BE2C (cell line): ENCODE results near the gene COX5B.
"Not testable (repeated sequence)": the region's sequence is repeated elsewhere in the genome, so short reads cannot be mapped to it uniquely, and the experiment has no call there.

Experiments used
- DNase-seq: peaks from one replicate; pipeline ENCODE4 v3.0.0-alpha.2; 2020
- H3K27me3 ChIP-seq: fragments of 250-450 bp; sonication (Bioruptor Pico); 2 replicates; pipeline ENCODE4 v1.5.1; 2020; ENCODE audit warnings: mild to moderate bottlenecking
- H3K36me3 ChIP-seq: fragments of 250-450 bp; sonication (Bioruptor Pico); 2 replicates; pipeline ENCODE4 v1.5.1; 2020; ENCODE audit warnings: mild to moderate bottlenecking
- H3K4me1 ChIP-seq: fragments of 250-450 bp; sonication (Bioruptor Pico); 2 replicates; pipeline ENCODE4 v1.5.1; 2020
- H3K4me3 ChIP-seq: 2 replicates; pipeline ENCODE4 v1.5.1; 2011; ENCODE audit warnings: low read depth, low read length
- H3K9me3 ChIP-seq: fragments of 250-450 bp; sonication (Bioruptor Pico); 2 replicates; pipeline ENCODE4 v1.5.1; 2020
- CTCF ChIP-seq: IDR thresholded peaks from 2 replicates; pipeline ENCODE4 v1.5.1; 2012; ENCODE audit warnings: mild to moderate bottlenecking, low read depth, low read length

Gene COX5B

GRCh38 chr2:97676620-97677019 lies 30.8 kb downstream of the COX5B start:
- no peaks in the 10 kb centered on the region for H3K9me3 ChIP-seq
- no peak for DNase-seq
- no peaks in the 10 kb centered on the region for H3K4me1 ChIP-seq
- TF ChIP-seq CTCF, result no peak
- H3K27me3 ChIP-seq, result no peaks in the 10 kb centered on the region
- H3K36me3 ChIP-seq, result no peaks in the 10 kb centered on the region
- no peak overlapping the region for H3K4me3 ChIP-seq

DNA sequence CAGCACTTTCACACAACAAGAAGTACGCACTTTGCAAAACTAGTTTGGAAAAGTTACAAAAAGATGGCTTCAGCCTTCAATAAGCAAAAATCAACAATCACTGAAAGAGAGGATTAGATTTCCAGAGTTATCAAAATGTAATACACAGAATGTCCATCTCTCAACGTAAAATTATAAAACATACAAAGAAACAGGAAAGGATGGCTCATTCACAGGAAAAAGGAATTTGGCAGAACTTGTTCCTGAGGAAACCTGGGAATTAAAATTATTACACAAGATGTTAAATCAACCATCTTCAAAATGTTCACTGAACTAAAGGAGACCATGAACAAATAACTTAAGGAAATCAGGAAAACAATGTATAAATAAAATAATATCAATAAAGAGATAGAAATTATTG lies 31.6 kb downstream of the COX5B start:
- DNase-seq, result no peak
- H3K4me1 ChIP-seq, result no peaks in the 10 kb centered on the region
- H3K4me3 ChIP-seq, result no peak overlapping the region
- H3K9me3 ChIP-seq, result no peaks in the 10 kb centered on the region
- no peak for TF ChIP-seq CTCF
- no peaks in the 10 kb centered on the region for H3K36me3 ChIP-seq
- H3K27me3 ChIP-seq, result no peaks in the 10 kb centered on the region

DNA sequence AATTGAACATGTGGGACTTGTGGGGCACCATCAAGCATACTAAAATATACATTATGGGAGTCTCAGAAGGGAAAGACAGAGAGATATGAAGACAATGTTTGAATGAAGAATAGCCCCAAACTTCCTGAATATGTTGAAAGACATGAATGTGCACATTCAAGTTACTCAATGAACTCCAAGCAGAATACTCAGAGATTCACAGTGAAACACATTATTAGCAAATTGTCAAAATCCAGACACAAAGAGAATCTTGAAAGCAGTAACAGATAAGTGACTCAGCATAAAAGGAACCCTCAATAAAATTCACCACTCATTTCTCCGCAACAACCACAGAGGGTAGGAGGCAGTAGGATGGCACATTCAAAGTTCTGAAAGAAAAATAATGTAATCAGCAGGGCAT lies 32.4 kb downstream of the COX5B start:
- DNase-seq, result no peak
- TF ChIP-seq CTCF, result no peak
- H3K27me3 ChIP-seq, result no peaks in the 10 kb centered on the region
- no peaks in the 10 kb centered on the region for H3K9me3 ChIP-seq
- no peaks in the 10 kb centered on the region for H3K4me1 ChIP-seq
- no peaks in the 10 kb centered on the region for H3K36me3 ChIP-seq
- H3K4me3 ChIP-seq, result no peak overlapping the region

- H3K4me1 ChIP-seq, H3K27me3 ChIP-seq, H3K9me3 ChIP-seq, H3K36me3 ChIP-seq, H3K4me3 ChIP-seq, DNase-seq: not testable (repeated sequence)
Observed at GRCh38 chr2:97687235-97687634, 41.4 kb downstream of the COX5B start.

DNA sequence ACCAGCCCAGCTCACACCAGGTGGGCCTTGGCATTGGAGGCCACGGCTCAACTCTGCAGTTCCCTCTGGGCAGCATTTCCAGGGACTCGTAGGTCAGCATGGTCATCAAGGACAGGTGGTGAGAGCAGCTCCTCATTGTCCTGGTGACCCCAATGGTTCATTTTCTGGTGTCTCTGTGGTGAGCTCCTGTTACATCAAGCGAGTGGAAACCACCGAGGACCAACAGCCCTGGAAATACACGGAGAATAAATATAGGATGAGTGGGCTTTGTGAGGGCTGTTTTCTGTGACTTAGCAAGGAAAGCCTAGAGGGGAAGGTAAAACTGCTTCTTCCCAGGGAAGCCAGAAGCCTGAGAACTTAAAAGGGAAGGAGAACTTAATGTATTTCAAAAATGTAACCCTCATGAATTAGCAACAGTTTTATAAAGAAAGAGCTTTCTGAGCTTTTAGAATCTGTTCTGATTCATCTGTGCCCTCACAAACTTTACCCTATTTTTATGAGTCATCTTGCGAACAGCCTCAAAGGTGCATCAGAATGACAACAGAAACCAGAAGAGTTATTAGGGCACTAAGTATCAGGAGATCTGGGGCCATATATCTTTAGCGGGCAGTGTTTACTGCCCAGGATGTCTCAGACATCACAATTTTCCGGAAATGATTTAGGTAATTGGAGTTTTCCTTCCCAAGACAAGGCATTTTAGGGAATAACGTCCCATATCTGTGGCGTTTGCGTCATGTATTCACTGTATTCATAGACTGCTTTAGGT lies 42.4 kb downstream of the COX5B start:
- Histone ChIP-seq H3K27me3 (no peaks in the 10 kb centered on the region), H3K4me1 (no peaks in the 10 kb centered on the region), H3K9me3 (no peaks in the 10 kb centered on the region), H3K36me3 (no peaks in the 10 kb centered on the region), H3K4me3 (no peak overlapping the region)
- no peak for DNase-seq
- TF ChIP-seq CTCF, result no peak

- H3K36me3 ChIP-seq, result no peaks in the 10 kb centered on the region
- no peaks in the 10 kb centered on the region for H3K27me3 ChIP-seq
- TF ChIP-seq CTCF, result no peak
- DNase-seq, result no peak
- no peak overlapping the region for H3K4me3 ChIP-seq
- H3K4me1 ChIP-seq, result no peaks in the 10 kb centered on the region
- H3K9me3 ChIP-seq, result no peaks in the 10 kb centered on the region
Observed at GRCh38 chr2:97691166-97691565, 45.3 kb downstream of the COX5B start.
